Subcutaneous adipose tissue (tissue), 4 donors: ENCODE measurements around the gene CSMD2. TPM values are rescaled to one million over a fixed set of nuclear protein-coding genes. Genes with fewer than 3 reads are reported as not detected.

Source experiments
- CTCF ChIP-seq: fragments of 450-650 bp; IDR thresholded peaks from one replicate; pipeline ENCODE4 v1.5.1; 2016; ENCODE audit warnings: low read depth, mild to moderate bottlenecking, control low read depth, antibody characterized with exemption, moderate library complexity
- total RNA-seq, 4 donors: library from RNA; depleted of rRNA; stranded (reverse); fragments of >200 nt; gene quantifications; one replicate each; pipeline ENCODE4 v1.1.0, GENCODE V29; 2016

The CSMD2 gene
- total RNA-seq, 4 donors from 2014 or later, result 0.38 to 4.4 (median 1.00) TPM

- no peak for TF ChIP-seq CTCF
These were observed 548.2 kb downstream of the CSMD2 start for GRCh38 chr1:33616780-33617179.

DNA sequence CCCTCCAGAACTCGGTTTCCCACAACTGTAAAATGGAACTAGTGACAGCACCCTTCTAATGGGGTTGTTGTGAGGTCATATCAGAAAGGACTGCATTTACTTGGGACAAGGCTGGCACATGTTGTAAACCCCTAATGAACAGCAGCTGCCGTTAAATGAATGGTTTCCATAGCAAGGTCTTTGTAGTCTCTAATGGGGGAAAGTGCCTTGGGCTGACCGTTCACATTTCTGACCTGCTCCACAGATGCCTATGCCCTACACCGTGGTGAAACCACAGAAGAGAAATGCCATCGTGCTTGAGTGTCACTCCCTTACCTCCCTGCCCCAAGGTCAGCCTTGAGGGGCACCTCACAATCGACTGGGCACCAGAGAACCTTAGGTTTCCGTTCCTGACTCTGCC lies 549.5 kb downstream of the CSMD2 start:
- no peak for TF ChIP-seq CTCF

DNA sequence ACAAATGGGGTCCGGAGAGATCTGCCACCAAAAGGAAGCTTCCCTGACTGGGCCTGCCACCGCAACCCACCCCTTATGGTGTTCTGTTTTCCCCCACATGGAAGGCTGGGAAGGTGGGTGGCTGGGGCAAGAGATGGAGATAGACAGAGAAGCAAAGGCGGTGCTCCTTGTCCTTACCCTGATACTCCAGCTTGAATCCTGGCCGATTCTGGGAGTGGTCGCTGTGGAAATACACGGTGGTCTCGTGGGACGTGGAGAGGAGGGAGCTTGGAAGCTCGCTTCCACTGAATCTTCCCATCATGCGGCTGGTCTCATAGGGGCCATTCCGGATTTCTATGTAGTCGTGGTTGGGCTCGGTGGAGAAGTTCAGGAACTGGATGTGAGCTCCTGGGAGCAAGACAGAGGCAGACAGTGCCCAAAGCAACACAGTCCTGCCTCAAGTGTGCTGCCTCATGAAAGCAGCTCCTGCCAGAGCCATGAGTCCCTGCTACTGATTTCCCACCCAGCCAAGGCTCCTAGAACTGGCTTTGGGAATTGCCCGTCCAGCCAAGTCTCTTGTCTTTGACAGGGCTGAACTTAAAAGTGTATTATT lies 554.1 kb downstream of the CSMD2 start:
- TF ChIP-seq CTCF, result no peak

GRCh38 chr1:33610391-33610790 lies 554.6 kb downstream of the CSMD2 start:
- no peak for TF ChIP-seq CTCF

DNA sequence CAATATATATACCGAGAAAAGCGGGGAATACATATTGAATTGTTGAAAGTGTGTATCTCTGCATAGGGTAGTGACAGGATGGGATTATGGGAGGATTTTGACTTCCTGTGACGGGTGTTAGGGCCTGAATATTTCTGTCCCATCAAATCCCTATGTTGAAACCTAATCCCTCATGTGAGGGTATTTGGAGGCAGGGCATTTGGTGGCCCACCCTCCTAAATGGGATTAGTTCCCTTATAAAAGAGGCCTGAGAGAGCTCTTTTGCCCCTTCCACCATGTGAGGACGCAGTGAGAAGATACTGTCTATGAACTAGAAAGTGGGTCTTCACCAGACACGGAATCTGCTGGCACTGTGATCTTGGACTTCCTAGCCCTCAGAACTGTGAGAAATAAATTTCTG lies 555.3 kb downstream of the CSMD2 start:
- TF ChIP-seq CTCF, result no peak

GRCh38 chr1:33608825-33609400 lies 556.1 kb downstream of the CSMD2 start:
- no peak for TF ChIP-seq CTCF

- no peak for TF ChIP-seq CTCF
These were observed 557.5 kb downstream of the CSMD2 start for GRCh38 chr1:33607444-33608005.
